ENCODE measurements around the gene DKC1. TPM values are rescaled to one million over a fixed set of nuclear protein-coding genes. Genes with fewer than 3 reads are reported as not detected.
"Not testable (repeated sequence)": the region's sequence is repeated elsewhere in the genome, so short reads cannot be mapped to it uniquely, and the experiment has no call there.

The DKC1 gene
- total RNA-seq, 2 experiments from 2014 or later, result 202 to 203 TPM

DNA sequence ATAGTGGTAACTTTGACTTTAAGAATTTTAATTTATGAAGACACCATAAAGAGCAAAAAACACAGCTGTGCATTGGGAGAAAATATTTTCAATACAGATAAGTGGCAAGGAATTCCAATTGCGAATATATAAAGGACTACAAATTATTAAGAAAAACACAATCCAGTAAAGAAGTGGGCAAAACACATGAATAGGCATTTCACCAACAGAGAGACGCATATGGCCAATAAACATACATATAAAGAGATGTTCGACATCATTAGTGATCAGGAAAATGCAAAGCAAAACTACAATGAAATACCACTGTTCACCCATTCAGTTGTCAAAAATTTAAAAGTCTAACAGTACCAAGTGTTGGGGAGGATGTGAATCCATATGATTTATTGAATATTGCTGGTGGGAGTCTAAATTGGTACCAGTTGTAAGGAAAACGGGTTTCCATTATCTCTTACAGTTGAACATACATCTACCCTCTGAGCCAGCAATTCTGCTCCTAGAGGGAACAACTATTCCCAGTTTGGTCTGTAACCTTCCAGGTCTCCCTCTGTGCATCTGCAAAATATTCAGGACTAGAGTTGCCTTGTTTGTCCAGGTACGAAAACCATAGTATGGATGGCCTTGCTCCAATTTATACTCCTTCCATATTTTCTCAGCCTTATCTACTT lies 44.3 kb downstream of the DKC1 start:
- ChIA-PET CTCF (no interaction called here), POLR2A (no interaction called here)

DNA sequence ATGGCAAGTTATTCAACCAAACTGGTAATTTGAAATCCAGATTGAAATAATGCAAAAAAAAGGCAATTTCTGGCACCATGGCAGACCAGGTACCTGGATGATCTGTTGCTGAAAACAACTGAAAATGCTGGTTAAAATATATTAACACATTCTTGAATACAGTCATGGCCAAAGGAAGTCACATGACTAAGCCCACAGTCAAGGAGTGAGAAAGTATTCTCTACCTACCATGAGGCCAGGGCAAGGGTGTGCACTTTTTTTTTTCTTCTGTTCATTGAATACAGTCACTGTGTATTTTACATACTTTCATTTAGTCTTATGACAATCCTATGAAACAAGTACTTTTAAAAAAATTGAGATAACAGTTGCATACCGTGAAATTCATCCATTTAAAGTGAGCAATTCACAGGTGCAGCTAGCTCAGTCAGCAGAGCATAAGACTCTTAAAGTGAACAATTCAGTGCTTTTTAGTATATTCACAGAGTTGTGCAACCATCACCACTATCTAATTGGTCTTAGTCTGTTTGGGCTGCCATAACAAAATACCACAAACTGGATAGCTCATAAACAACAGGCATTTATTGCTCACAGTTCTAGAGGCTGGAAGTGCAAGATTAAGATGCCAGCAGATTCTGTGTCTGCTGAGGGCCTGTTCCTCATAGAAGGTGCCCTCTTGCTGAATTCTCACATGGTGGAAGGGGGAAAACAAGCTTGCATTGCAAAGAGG lies 47.4 kb downstream of the DKC1 start:
- ChIA-PET POLR2A (no interaction called here), CTCF (interaction anchor here (2.1 kb wide), 1 partner anchor 11 kb away, joined by 5 read pairs; no protein-coding TSS in a partner anchor)

DNA sequence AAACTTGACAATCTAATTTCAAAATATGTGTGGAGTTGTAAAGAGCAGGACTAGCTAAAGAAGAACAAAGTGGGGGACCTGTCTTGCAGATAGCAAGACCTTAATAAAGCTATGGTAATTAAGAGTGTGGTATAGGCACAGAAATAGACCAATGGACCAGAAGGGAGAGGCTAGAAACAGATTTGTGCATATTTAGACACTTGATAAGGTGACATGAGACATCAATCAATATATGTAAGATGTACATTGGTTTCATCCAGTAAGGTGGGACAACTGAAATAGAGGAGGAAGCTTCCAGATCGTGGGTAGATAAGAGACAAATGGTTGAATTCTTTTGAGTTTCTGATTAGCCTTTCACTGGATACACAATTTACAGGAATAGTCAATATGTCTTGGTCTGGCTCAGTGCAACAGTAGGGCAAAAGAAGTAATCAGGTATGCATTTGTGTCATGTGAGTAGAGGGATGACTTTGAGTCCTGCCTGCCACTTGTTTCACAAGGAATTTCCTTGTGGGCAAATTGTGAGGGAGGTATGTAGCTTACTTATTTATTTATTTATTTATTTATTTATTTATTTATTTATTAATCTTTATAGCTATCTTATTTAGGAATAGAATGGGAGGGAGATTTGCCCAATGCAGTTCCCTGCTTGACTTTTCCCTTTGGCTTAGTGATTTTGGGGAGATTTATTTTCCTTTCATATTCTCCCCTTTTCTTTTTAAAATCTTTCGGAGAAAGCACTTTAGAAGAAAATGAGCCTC lies 49.9 kb downstream of the DKC1 start:
- POLR2A ChIA-PET, result no interaction called here

GRCh38 chrX:154813801-154814200 lies 51.1 kb downstream of the DKC1 start:
- POLR2A ChIA-PET, result no interaction called here
- CTCF ChIA-PET, result no interaction called here

More for the DNA sequence above, 49.9 kb downstream of the DKC1 start:
- CTCF ChIA-PET, result no interaction called here

GRCh38 chrX:154815274-154815818 lies 52.7 kb downstream of the DKC1 start:
- ChIA-PET CTCF (no interaction called here), POLR2A (no interaction called here)

DNA sequence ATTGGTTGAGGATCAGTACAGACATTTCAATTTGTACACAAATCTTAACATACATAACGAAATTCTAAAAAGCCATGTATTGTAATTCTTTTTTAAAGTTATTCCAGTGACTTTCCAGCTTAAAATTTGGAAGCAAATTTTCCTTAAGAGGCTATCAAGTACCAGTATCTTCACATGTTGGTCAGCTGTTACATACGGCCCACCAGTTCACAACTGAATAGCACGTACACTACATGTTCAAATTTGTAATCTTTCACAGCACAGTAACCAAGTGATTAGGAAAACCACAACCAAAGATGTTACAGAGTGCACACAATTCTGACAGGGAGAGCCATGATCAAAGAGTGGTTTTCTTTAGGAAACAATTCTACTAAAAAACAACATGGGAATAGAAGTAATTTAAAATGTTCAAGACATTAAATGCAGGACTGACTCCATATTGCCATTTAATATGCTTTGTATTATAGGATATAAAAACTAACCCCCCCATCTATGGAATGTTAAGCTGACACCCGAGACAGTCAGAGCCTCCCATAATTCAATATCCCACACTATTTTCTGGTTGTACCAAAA lies 53.7 kb downstream of the DKC1 start:
- POLR2A ChIA-PET, CTCF ChIA-PET: not testable (repeated sequence)

DNA sequence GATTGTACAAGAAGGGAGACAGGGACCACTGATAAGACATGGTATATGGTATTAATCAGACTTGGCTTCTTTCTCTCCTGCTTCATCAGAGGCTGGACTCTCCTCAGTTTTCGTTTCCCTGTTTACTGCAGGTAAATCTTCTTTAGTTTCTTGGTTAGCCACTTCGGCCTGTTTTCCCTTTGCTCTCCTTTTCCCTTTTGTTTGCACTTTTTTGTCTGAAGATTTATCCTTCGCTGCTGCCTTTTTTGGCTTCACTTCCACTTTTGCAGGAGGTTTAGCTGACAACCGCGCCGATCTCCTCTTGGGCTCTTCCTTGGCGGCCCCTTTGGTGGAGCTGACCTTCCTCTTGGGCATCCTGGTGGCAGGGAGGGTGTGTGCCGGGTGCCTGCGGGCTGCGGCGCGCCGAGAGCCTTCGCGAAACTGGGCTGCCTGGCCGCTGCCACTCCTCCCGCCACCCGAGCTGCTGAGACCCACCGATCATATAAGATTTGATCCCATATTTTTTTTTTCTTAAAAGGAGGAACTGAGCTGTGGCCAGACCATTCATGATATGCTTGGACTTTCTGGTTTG lies 54.5 kb downstream of the DKC1 start:
- POLR2A ChIA-PET, CTCF ChIA-PET: not testable (repeated sequence)

DNA sequence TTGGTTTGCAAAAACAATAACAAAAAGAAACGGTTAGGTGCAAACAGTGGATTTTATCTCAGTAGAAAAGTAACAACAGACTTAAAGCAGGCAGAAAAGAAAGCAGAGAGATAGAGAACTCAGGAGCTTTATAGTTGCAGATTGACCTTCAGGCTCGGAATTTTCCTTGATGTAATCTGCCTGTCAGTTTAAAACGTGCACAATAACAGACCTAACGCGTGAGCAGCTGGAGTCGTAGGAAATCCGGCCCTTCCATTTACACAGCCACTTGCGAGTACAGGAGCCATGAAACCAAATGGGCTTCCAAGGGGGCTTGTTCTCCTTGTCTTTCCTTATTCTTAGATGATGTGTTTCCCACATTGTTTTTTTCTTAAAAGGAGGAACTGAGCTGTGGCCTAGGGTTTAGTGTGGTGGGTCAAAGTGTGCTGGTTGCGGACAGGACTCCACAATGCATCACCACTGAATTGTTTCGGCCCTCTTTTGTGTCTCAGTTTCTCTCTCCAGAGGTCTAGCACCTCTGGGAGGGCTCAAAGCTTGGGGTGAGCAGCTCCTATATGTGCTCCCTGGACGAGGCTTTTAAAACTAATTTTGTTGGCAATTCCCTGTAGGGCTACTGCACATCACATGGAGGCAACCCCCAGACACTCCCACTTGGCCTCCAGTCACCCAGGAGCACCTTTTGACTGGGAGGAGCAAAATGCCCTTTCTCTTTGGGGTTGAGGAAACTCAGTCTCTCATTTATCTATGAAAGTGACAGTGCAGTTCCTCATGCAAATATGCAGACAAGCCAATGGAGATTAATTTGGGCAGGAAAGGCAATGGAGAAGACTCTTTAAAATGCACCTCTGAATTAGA lies 56.5 kb downstream of the DKC1 start:
- POLR2A ChIA-PET, result no interaction called here

GRCh38 chrX:154819771-154820341 lies 57.2 kb downstream of the DKC1 start:
- ChIA-PET POLR2A (no interaction called here), CTCF (interaction anchor here (0.5 kb wide), 1 partner anchor 279 kb away, joined by 3 read pairs; no protein-coding TSS in a partner anchor)

More for the DNA sequence above, 56.5 kb downstream of the DKC1 start:
- CTCF ChIA-PET, result no interaction called here

- CTCF ChIA-PET, result no interaction called here
- POLR2A ChIA-PET, result no interaction called here
These were observed 58.9 kb downstream of the DKC1 start for GRCh38 chrX:154821523-154821922.

- POLR2A ChIA-PET, result no interaction called here
- CTCF ChIA-PET, result no interaction called here
These were observed 59.4 kb downstream of the DKC1 start for GRCh38 chrX:154822029-154822428.

- ChIA-PET POLR2A (no interaction called here), CTCF (no interaction called here)
These were observed 62.0 kb downstream of the DKC1 start for GRCh38 chrX:154824638-154825037.

- CTCF ChIA-PET, POLR2A ChIA-PET: not testable (repeated sequence)
These were observed 62.9 kb downstream of the DKC1 start for GRCh38 chrX:154825586-154825985.

Other genes with a start within 250 kb of the DKC1 start
- gene FAM3A, start 246.6 kb upstream of the DKC1 start, total RNA-seq, result 10 to 100 TPM; 30.5 to 32.5 TPM
- 100 to 1,000 TPM; 110 to 121 TPM for gene G6PD, start 216.0 kb upstream of the DKC1 start, total RNA-seq
- 10 to 100 TPM; 32.1 to 33.5 TPM for gene IKBKG, start 215.2 kb upstream of the DKC1 start, total RNA-seq
- not detected for gene CTAG1A, start 177.7 kb upstream of the DKC1 start, total RNA-seq
- gene CTAG1B, start 143.6 kb upstream of the DKC1 start, total RNA-seq, result not detected
- 10 to 100 TPM; 46.5 to 48.2 TPM for gene CTAG2, start 109.3 kb upstream of the DKC1 start, total RNA-seq
- gene GAB3, start 11.8 kb upstream of the DKC1 start, total RNA-seq, result 1 to 10 TPM; 5.6 to 6.0 TPM
- 10 to 100 TPM; 15.1 to 15.5 TPM for gene MPP1, start 42.6 kb downstream of the DKC1 start, total RNA-seq
- not detected for gene SMIM9, start 71.8 kb downstream of the DKC1 start, total RNA-seq
- 10 to 100 TPM; 43.8 to 46.8 TPM for gene F8A1, start 123.5 kb downstream of the DKC1 start, total RNA-seq